HepG2 (cell line): ENCODE measurements around the gene RNF40. TPM values are rescaled to one million over a fixed set of nuclear protein-coding genes. Genes with fewer than 3 reads are reported as not detected.

Experiments
- AGO2 ChIP-seq: fragments of 200-400 bp; formaldehyde crosslinking; optimal IDR thresholded peaks from 2 replicates; pipeline ENCODE3; 2017; ENCODE audit warnings: mild to moderate bottlenecking, low read depth, low read length, moderate library complexity
- ARID5B ChIP-seq: IDR thresholded peaks from 2 replicates; pipeline ENCODE4 v1.4.0; 2020; ENCODE audit warnings: mild to moderate bottlenecking, missing genetic modification reagents
- CENPBD1 ChIP-seq: sonication (generic); formaldehyde crosslinking; IDR thresholded peaks from 2 replicates; pipeline ENCODE4 v1.8.0; 2022; ENCODE audit warnings: missing genetic modification reagents, low read depth, mild to moderate bottlenecking, borderline replicate concordance
- DMTF1 ChIP-seq: sonication (generic); formaldehyde crosslinking; IDR thresholded peaks from 2 replicates; pipeline ENCODE4 v1.4.0; 2020; ENCODE audit warnings: mild to moderate bottlenecking, missing genetic modification reagents
- FOXA3 ChIP-seq: IDR thresholded peaks from 2 replicates; pipeline ENCODE4 v1.6.1; 2016; ENCODE audit warnings: missing genetic modification reagents, missing compliant biosample characterization
- HNF4G ChIP-seq, 2 experiments: sonication (generic) in 1 of 2; formaldehyde crosslinking in 1 of 2; IDR thresholded peaks; 2 replicates each; pipeline versions ENCODE4 v1.4.0 to v1.6.1; 2011 to 2020; ENCODE audit warnings: borderline replicate concordance in 2 of 2, low read depth in 2 of 2, mild to moderate bottlenecking in 2 of 2, low read length in 1 of 2, missing genetic modification reagents in 1 of 2, moderate library complexity in 1 of 2
- HOXD1 ChIP-seq: sonication (generic); formaldehyde crosslinking; IDR thresholded peaks from 2 replicates; pipeline ENCODE4 v1.5.0; 2020; ENCODE audit warnings: missing genetic modification reagents
- NBN ChIP-seq: fragments of 450-650 bp; conservative IDR thresholded peaks from 2 replicates; pipeline ENCODE4 v1.6.1; 2017
- NFE2L2 ChIP-seq: fragments of 150-350 bp; IDR thresholded peaks from 2 replicates; pipeline ENCODE4 v1.6.1; 2014; ENCODE audit warnings: low read length
- TERF1 ChIP-seq: sonication (generic); formaldehyde crosslinking; IDR thresholded peaks from 2 replicates; pipeline ENCODE4 v1.8.0; 2022; ENCODE audit warnings: mild to moderate bottlenecking, missing genetic modification reagents, moderate library complexity
- ZNF263 ChIP-seq: sonication (generic); formaldehyde crosslinking; IDR thresholded peaks from 2 replicates; pipeline ENCODE4 v1.4.0; 2020; ENCODE audit warnings: missing genetic modification reagents
- ZNF280D ChIP-seq: sonication (generic); formaldehyde crosslinking; IDR thresholded peaks from 2 replicates; pipeline ENCODE4 v1.5.1; 2020; ENCODE audit warnings: mild to moderate bottlenecking, missing genetic modification reagents
- ZNF446 ChIP-seq: sonication (generic); formaldehyde crosslinking; IDR thresholded peaks from 2 replicates; pipeline ENCODE4 v1.5.0; 2020; ENCODE audit warnings: mild to moderate bottlenecking, missing genetic modification reagents
- ZNF704 ChIP-seq: sonication (generic); formaldehyde crosslinking; IDR thresholded peaks from 2 replicates; pipeline ENCODE4 v1.8.1; 2023; ENCODE audit warnings: mild to moderate bottlenecking, inconsistent platforms, moderate library complexity, missing genetic modification reagents, borderline replicate concordance
- ZNF746 ChIP-seq: sonication (generic); formaldehyde crosslinking; IDR thresholded peaks from 2 replicates; pipeline ENCODE4 v1.8.0; 2022; ENCODE audit warnings: mild to moderate bottlenecking, missing genetic modification reagents
- polyA plus RNA-seq, 8 experiments: library from polyadenylated mRNA; depleted of rRNA in 3 of 8; stranded (reverse) in 7 of 8; unstranded in 1 of 8; fragments of >200 nt; fragmentation: Illumina TruSeq in 4 of 8; extraction: Trizol in 4 of 8; gene quantifications; 2 replicates each; pipeline versions ENCODE4 v1.2.1 to v1.2.3, GENCODE V29; 2011 to 2016; ENCODE audit warnings: low read depth in 4 of 8, missing spikeins in 1 of 8, mixed read lengths in 1 of 8; ENCODE audit not compliant: insufficient read depth in 1 of 8
- total RNA-seq, 5 experiments: library from RNA; depleted of rRNA; stranded (reverse); fragments of >200 nt; fragmentation: Illumina TruSeq; extraction: Trizol; gene quantifications; 2 replicates each; pipeline ENCODE4 v1.2.3, GENCODE V29; 2016; ENCODE audit warnings: low read depth in 1 of 5

Gene RNF40
- total and polyA plus RNA-seq, 2 of the 13 experiments (the other 11 are each of a cell fraction or from before 2014, with no cell fraction given): 84.0 to 85.6 TPM

GRCh38 chr16:30775392-30776188 lies 13.5 kb downstream of the RNF40 start (continued):
- peak; percentile 32; the same call in 1 of the 2 replicates for TF ChIP-seq ZNF746
- no peak for TF ChIP-seq DMTF1 (CRISPR knock-in tag)
- TF ChIP-seq HNF4G (IDR thresholded peaks at IDR 0.05; ENCODE audit: borderline replicate concordance, low read depth, low read length): peak; percentile 74
- TF ChIP-seq HNF4G (CRISPR knock-in tag; IDR thresholded peaks at IDR 0.05; ENCODE audit: borderline replicate concordance, low read depth): peak; percentile 74
- TF ChIP-seq ZNF446 (CRISPR knock-in tag): peak; percentile 91; the same call in 1 of the 2 replicates
- peak; percentile 88; the same call in 1 of the 2 replicates for TF ChIP-seq ZNF704 (CRISPR knock-in tag)
- TF ChIP-seq AGO2: peak; percentile 100
- TF ChIP-seq FOXA3 (CRISPR knock-in tag): peak; percentile 35
- peak; percentile 50; the same call in 1 of the 2 replicates for TF ChIP-seq ZNF263 (CRISPR knock-in tag)
- TF ChIP-seq CENPBD1 (CRISPR knock-in tag): peak; percentile 4; the same call in 1 of the 2 replicates
- no peak for TF ChIP-seq NBN
- TF ChIP-seq TERF1 (CRISPR knock-in tag): 0 out of 2 replicates have a peak, but pooled peaks have one; percentile 29
- peak; percentile 90 for TF ChIP-seq HOXD1 (CRISPR knock-in tag)
- TF ChIP-seq ARID5B (CRISPR knock-in tag): peak; percentile 66; the same call in 1 of the 2 replicates
- no peak for TF ChIP-seq NFE2L2
- TF ChIP-seq ZNF280D (CRISPR knock-in tag): no peak
